ENCODE data around the gene ALDH7A1. TPM values are rescaled to one million over a fixed set of nuclear protein-coding genes. Genes with fewer than 3 reads are reported as not detected.

The ALDH7A1 gene
- total RNA-seq, 2 experiments from 2014 or later, result 1.6 to 2.1 TPM

GRCh38 chr5:126526493-126526892, 68.5 kb downstream of the ALDH7A1 start:
- Histone ChIP-seq H3K27ac (ENCODE audit: low read depth in 1 of 2, low read length in 2 of 2) (no peak overlapping the region), H3K27me3 (ENCODE audit: control insufficient read depth in 1 of 2, insufficient read depth in 2 of 2, low read length in 2 of 2) (no peaks in the 10 kb centered on the region), H3K9me3 (ENCODE audit: control insufficient read depth in 1 of 2, insufficient read depth in 1 of 2, low read length in 2 of 2) (no peaks in the 10 kb centered on the region), H3K36me3 (ENCODE audit: insufficient read depth, low read length) (no peaks in the 10 kb centered on the region), H3K4me1 (ENCODE audit: insufficient read depth, low read length) (no peaks in the 10 kb centered on the region), H3K4me3 (ENCODE audit: low read length) (no peak overlapping the region)
- no peak for TF ChIP-seq CTCF (IDR thresholded peaks at IDR 0.05)
- POLR2A ChIA-PET, result no interaction called here
- ATAC-seq (ENCODE audit: poor library complexity) (no peak), DNase-seq (no peak)
- no peaks in the 10 kb centered on the region for H3K27me3 Mint-ChIP-seq
- intact Hi-C loops (cut with DNase I, micrococcal nuclease), result no loop called here
- peaks cover 5% of the 10 kb centered on the region for H3K9me3 Mint-ChIP-seq
- no peak overlapping the region for H3K4me3 Mint-ChIP-seq
- CTCF ChIA-PET, result no interaction called here
- H3K36me3 Mint-ChIP-seq (ENCODE audit: low read depth), result no peaks in the 10 kb centered on the region
- no peak overlapping the region for H3K27ac Mint-ChIP-seq
- H3K4me1 Mint-ChIP-seq (ENCODE audit: low read depth), result no peaks in the 10 kb centered on the region

GRCh38 chr5:126525630-126526245, 69.3 kb downstream of the ALDH7A1 start:
- POLR2A ChIA-PET, result no interaction called here
- Mint-ChIP-seq H3K36me3 (ENCODE audit: low read depth) (no peaks in the 10 kb centered on the region), H3K9me3 (peaks cover 5% of the 10 kb centered on the region), H3K4me1 (ENCODE audit: low read depth) (no peaks in the 10 kb centered on the region), H3K4me3 (no peak overlapping the region), H3K27ac (no peak overlapping the region), H3K27me3 (no peaks in the 10 kb centered on the region)
- H3K27me3 ChIP-seq (ENCODE audit: control insufficient read depth in 1 of 2, insufficient read depth in 2 of 2, low read length in 2 of 2), result no peaks in the 10 kb centered on the region
- TF ChIP-seq CTCF (IDR thresholded peaks at IDR 0.05), result no peak
- H3K4me3 ChIP-seq (ENCODE audit: low read length), result no peak overlapping the region
- no peaks in the 10 kb centered on the region for H3K4me1 ChIP-seq (ENCODE audit: insufficient read depth, low read length)
- ATAC-seq (ENCODE audit: poor library complexity) (no peak), DNase-seq (no peak)
- intact Hi-C loops (cut with DNase I, micrococcal nuclease), result no loop called here
- CTCF ChIA-PET, result no interaction called here
- no peaks in the 10 kb centered on the region for H3K36me3 ChIP-seq (ENCODE audit: insufficient read depth, low read length)
- no peaks in the 10 kb centered on the region for H3K9me3 ChIP-seq (ENCODE audit: control insufficient read depth in 1 of 2, insufficient read depth in 1 of 2, low read length in 2 of 2)
- no peak overlapping the region for H3K27ac ChIP-seq (ENCODE audit: low read depth in 1 of 2, low read length in 2 of 2)

- H3K4me3 Mint-ChIP-seq, result no peak overlapping the region
- ATAC-seq (ENCODE audit: poor library complexity), result no peak
- H3K4me1 Mint-ChIP-seq (ENCODE audit: low read depth), result no peaks in the 10 kb centered on the region
- Histone ChIP-seq H3K27me3 (ENCODE audit: control insufficient read depth in 1 of 2, insufficient read depth in 2 of 2, low read length in 2 of 2) (no peaks in the 10 kb centered on the region), H3K4me3 (ENCODE audit: low read length) (no peak overlapping the region), H3K4me1 (ENCODE audit: insufficient read depth, low read length) (peaks cover 2% of the 10 kb centered on the region), H3K36me3 (ENCODE audit: insufficient read depth, low read length) (no peaks in the 10 kb centered on the region), H3K27ac (ENCODE audit: low read depth in 1 of 2, low read length in 2 of 2) (no peak overlapping the region), H3K9me3 (ENCODE audit: control insufficient read depth in 1 of 2, insufficient read depth in 1 of 2, low read length in 2 of 2) (no peaks in the 10 kb centered on the region)
- intact Hi-C loops (cut with DNase I, micrococcal nuclease), result no loop called here
- H3K9me3 Mint-ChIP-seq, result peaks cover 5% of the 10 kb centered on the region
- H3K27ac Mint-ChIP-seq, result no peak overlapping the region
- POLR2A ChIA-PET, result no interaction called here
- no peaks in the 10 kb centered on the region for H3K27me3 Mint-ChIP-seq
- no peak for TF ChIP-seq CTCF (IDR thresholded peaks at IDR 0.05)
- DNase-seq, result no peak
- no peaks in the 10 kb centered on the region for H3K36me3 Mint-ChIP-seq (ENCODE audit: low read depth)
- CTCF ChIA-PET, result no interaction called here
Observed at GRCh38 chr5:126523818-126524510, 71.1 kb downstream of the ALDH7A1 start.
